Peyer's patch (tissue), 4 donors: ENCODE measurements around the gene ANKS1A.

Experiments
- POLR2A ChIP-seq, 2 donors: fragments of 450-650 bp; IDR thresholded peaks; one replicate each; pipeline ENCODE4 v1.5.1; 2017; ENCODE audit warnings: antibody characterized with exemption in 2 of 2, mild to moderate bottlenecking in 2 of 2, moderate library complexity in 2 of 2
- TF ChIP-seq, protein P1 (sequence below), 6 experiments: fragments of 450-650 bp in 4 of 6; fragments of 200-600 bp in 2 of 6; sonication (generic) in 1 of 6; IDR thresholded peaks; one replicate each; pipeline ENCODE4 v1.5.1; 2017 to 2019; ENCODE audit warnings: antibody characterized with exemption in 6 of 6, mild to moderate bottlenecking in 3 of 6, moderate library complexity in 1 of 6

DNA sequence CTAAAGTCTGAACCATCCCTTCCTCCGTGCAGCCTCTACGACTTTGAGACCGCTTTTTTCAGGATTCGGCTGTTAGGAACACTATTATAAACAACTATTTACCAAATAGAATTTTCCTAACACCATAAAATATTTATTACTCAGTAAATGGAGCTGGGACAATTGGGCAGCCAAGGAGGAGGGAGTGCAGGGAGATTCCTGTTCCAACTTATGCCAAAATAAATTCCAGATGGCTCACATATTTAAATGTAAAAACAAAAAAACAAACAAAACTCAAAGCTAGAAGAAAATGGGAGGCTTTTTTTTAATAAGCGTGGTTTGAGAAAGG, 204.0 kb downstream of the ANKS1A start:
- TF ChIP-seq, protein P1, sequence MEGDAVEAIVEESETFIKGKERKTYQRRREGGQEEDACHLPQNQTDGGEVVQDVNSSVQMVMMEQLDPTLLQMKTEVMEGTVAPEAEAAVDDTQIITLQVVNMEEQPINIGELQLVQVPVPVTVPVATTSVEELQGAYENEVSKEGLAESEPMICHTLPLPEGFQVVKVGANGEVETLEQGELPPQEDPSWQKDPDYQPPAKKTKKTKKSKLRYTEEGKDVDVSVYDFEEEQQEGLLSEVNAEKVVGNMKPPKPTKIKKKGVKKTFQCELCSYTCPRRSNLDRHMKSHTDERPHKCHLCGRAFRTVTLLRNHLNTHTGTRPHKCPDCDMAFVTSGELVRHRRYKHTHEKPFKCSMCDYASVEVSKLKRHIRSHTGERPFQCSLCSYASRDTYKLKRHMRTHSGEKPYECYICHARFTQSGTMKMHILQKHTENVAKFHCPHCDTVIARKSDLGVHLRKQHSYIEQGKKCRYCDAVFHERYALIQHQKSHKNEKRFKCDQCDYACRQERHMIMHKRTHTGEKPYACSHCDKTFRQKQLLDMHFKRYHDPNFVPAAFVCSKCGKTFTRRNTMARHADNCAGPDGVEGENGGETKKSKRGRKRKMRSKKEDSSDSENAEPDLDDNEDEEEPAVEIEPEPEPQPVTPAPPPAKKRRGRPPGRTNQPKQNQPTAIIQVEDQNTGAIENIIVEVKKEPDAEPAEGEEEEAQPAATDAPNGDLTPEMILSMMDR (IDR thresholded peaks at IDR 0.05), result no peak
- TF ChIP-seq POLR2A (IDR thresholded peaks at IDR 0.05), result no peak
